Measurements from ENCODE around the gene NEK8.

GRCh38 chr17:28712705-28713415 lies 15.7 kb upstream of the NEK8 start:
- TF ChIP-seq CTCF (IDR thresholded peaks at IDR 0.05; ENCODE audit: insufficient read depth, low read length, poor library complexity, severe bottlenecking) (no peak), EZH2phosphoT487 (conservative IDR thresholded peaks at IDR 0.05; ENCODE audit: low read length) (no peak)

All from SU-DHL-6 (cell line).